Prostate gland (tissue), 2 donors: ENCODE results near the gene ZFHX3. TPM values are rescaled to one million over a fixed set of nuclear protein-coding genes. Genes with fewer than 3 reads are reported as not detected.
"Not testable (repeated sequence)": the region's sequence is repeated elsewhere in the genome, so short reads cannot be mapped to it uniquely, and the experiment has no call there.

Source experiments
- DNase-seq: peaks from one replicate; pipeline ENCODE4 v3.0.0-alpha.2; 2019; ENCODE audit warnings: low spot score
- H3K27ac ChIP-seq, 2 donors: fragments of 200-600 bp; sonication (generic); 2 replicates each; pipeline ENCODE4 v1.5.1; 2017 to 2019
- H3K27me3 ChIP-seq: fragments of 200-600 bp; sonication (generic); replicated peaks from 2 replicates; pipeline ENCODE4 v1.5.1; 2019; ENCODE audit not compliant: insufficient read depth
- H3K36me3 ChIP-seq, 2 donors: fragments of 200-600 bp; sonication (generic); 1 replicate in 1 of 2; 2 replicates in 1 of 2; pipeline versions ENCODE4 v1.5.1 to v1.8.1; 2017 to 2019
- H3K4me1 ChIP-seq: fragments of 200-600 bp; sonication (generic); replicated peaks from 2 replicates; pipeline ENCODE4 v1.5.1; 2019
- H3K4me3 ChIP-seq, 2 donors: fragments of 200-600 bp; sonication (generic); 2 replicates each; pipeline ENCODE4 v1.5.1; 2017 to 2019
- H3K9me3 ChIP-seq: fragments of 200-600 bp; sonication (generic); 2 replicates; pipeline ENCODE4 v1.5.1; 2017
- CTCF ChIP-seq, 4 experiments: fragments of 200-600 bp in 2 of 4; fragments of 450-650 bp in 2 of 4; sonication (generic) in 2 of 4; IDR thresholded peaks; 1 replicate in 3 of 4; 2 replicates in 1 of 4; pipeline ENCODE4 v1.5.1; 2016 to 2019; ENCODE audit warnings: antibody characterized with exemption in 4 of 4, mild to moderate bottlenecking in 2 of 4, moderate library complexity in 2 of 4
- POLR2A ChIP-seq: fragments of 450-650 bp; IDR thresholded peaks from one replicate; pipeline ENCODE4 v1.6.1; 2016; ENCODE audit warnings: antibody characterized with exemption, mild to moderate bottlenecking
- POLR2AphosphoS5 ChIP-seq: sonication (generic); formaldehyde crosslinking; IDR thresholded peaks from one replicate; pipeline ENCODE4 v1.6.1; 2017; ENCODE audit warnings: antibody characterized with exemption
- WGBS: methylation state at CpG from one replicate; pipeline ENCODE4 v1.1.5; 2018; 5-methylcytosine and 5-hydroxymethylcytosine counted together
- intact Hi-C: fragments of 100-400 bp; cut with DNase I; formaldehyde crosslinking; loops from one replicate; pipeline ENCODE4 v1.14.2; 2022
- total RNA-seq, 2 donors: library from RNA; depleted of rRNA; stranded (reverse); fragments of >200 nt; gene quantifications; one replicate each; pipeline ENCODE4 v1.1.0, GENCODE V29; 2016

Gene ZFHX3
- total RNA-seq, 2 donors from 2014 or later, result 51.1 to 53.9 TPM

DNA sequence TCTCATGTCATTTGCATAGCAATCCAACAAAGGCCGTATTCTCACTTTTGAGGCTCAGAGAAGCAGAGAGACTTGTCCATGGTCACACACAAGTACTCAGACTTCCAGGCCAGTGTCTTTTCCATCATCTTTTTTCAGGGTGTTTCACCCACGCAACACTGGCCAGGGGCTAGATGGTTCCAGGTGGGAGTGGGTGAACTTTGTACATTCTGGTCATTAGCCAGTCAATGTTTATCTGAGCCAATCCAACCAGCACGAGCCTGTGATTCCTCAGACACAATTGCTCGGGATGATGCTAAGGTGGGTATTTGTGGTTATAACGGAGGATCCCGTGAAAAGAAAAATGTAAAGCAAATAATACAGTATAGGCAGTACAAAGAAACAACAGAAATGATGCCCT lies 56.3 kb downstream of the ZFHX3 start:
- no peak for TF ChIP-seq CTCF (IDR thresholded peaks at IDR 0.05)
- no peak for TF ChIP-seq POLR2A
- TF ChIP-seq POLR2AphosphoS5, result no peak
- Histone ChIP-seq H3K27ac (peak overlapping the region; percentile 88 to 95), H3K4me3 (no peak overlapping the region), H3K27me3 (no peaks in the 10 kb centered on the region), H3K36me3 (no peaks in the 10 kb centered on the region), H3K9me3 (no peaks in the 10 kb centered on the region), H3K4me1 (peaks cover 57% of the 10 kb centered on the region)
- DNase-seq, result no peak
- intact Hi-C loops, result loop anchor here (5.0 kb wide), 2 partner anchors 41 to 139 kb away; no protein-coding TSS in a partner anchor
- 74% methylated on average over 6 of the region's 6 CpGs for WGBS

- no peak for TF ChIP-seq CTCF (IDR thresholded peaks at IDR 0.05)
- Histone ChIP-seq H3K27me3 (no peaks in the 10 kb centered on the region), H3K36me3 (no peaks in the 10 kb centered on the region), H3K4me1 (peaks cover 61% of the 10 kb centered on the region), H3K4me3 (no peak overlapping the region), H3K27ac (peak overlapping the region; percentile 88 to 95), H3K9me3 (no peaks in the 10 kb centered on the region)
- 71% methylated on average over 2 of the region's 2 CpGs for WGBS
- intact Hi-C loops, result loop anchor here (5.0 kb wide), 2 partner anchors 41 to 139 kb away; no protein-coding TSS in a partner anchor
- no peak for DNase-seq
Observed at GRCh38 chr16:72991211-72991610, 56.7 kb downstream of the ZFHX3 start.

DNA sequence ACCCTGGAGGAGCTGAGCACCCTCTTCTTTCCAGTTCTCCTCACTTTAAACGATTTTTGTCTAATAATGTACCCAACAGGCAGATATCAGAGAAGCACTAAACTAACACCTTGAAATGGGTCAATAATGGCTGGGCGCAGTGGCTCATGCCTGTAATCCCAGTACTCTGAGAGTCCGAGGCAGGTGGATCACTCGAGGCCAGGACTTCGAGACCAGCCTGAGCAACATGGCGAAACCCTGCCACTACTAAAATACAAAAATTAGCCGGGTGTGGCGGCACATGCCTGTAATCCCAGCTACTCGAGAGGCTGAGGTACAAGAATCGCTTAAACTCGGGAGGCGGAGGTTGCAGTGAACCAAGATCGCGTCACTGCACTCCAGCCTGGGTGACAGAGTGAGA lies 57.4 kb downstream of the ZFHX3 start:
- Histone ChIP-seq H3K27me3 (no peaks in the 10 kb centered on the region), H3K9me3 (no peaks in the 10 kb centered on the region), H3K36me3 (no peaks in the 10 kb centered on the region), H3K27ac (peak overlapping the region; percentile 88 to 95), H3K4me1 (peaks cover 65% of the 10 kb centered on the region), H3K4me3 (no peak overlapping the region)
- intact Hi-C loops, result loop anchor here (5.0 kb wide), 2 partner anchors 42 to 138 kb away; no protein-coding TSS in a partner anchor
- TF ChIP-seq POLR2A, result no peak
- no peak for TF ChIP-seq POLR2AphosphoS5
- TF ChIP-seq CTCF (IDR thresholded peaks at IDR 0.05), result no peak
- WGBS, result 67% methylated on average over 14 of the region's 14 CpGs
- no peak for DNase-seq

- H3K27ac ChIP-seq, result peak overlapping the region; percentile 88 to 95
- H3K4me3 ChIP-seq, result peak overlapping the region in 1 of 2 donors; percentile 22
- DNase-seq, result peak; percentile 97
- intact Hi-C loops, result loop anchor here (5.0 kb wide), 6 partner anchors 38 to 148 kb away; partner anchors contain the start of gene ZFHX3
- no peaks in the 10 kb centered on the region for H3K9me3 ChIP-seq
- H3K27me3 ChIP-seq, result no peaks in the 10 kb centered on the region
- WGBS, result 2% methylated on average over 19 of the region's 19 CpGs
- peaks cover 65% of the 10 kb centered on the region for H3K4me1 ChIP-seq
- TF ChIP-seq CTCF (IDR thresholded peaks at IDR 0.05) (peak in 1 of 4 experiments; percentile 15), POLR2A (peak; percentile 22), POLR2AphosphoS5 (peak; percentile 98)
- no peaks in the 10 kb centered on the region for H3K36me3 ChIP-seq
Observed at GRCh38 chr16:72989579-72990551, 58.1 kb downstream of the ZFHX3 start.

- not testable (repeated sequence) for H3K36me3 ChIP-seq, H3K9me3 ChIP-seq, DNase-seq, H3K27me3 ChIP-seq, H3K4me3 ChIP-seq
- WGBS, result 51% methylated on average over 7 of the region's 7 CpGs
- intact Hi-C loops, result loop anchor here (5.0 kb wide), 4 partner anchors 37 to 147 kb away; partner anchors contain the start of gene ZFHX3
- H3K27ac ChIP-seq, result peak overlapping the region; percentile 88 to 95
- H3K4me1 ChIP-seq, result peaks cover 67% of the 10 kb centered on the region
Observed at GRCh38 chr16:72989203-72989578, 58.7 kb downstream of the ZFHX3 start.
